CD4-positive, alpha-beta T cell treated with Interleukin-10 for 1 hour (primary cell): ENCODE data around the gene FIP1L1.
"Not testable (repeated sequence)": the region's sequence is repeated elsewhere in the genome, so short reads cannot be mapped to it uniquely, and the experiment has no call there.

Source experiments
- DNase-seq: peaks from one replicate; pipeline ENCODE4 v3.0.0-alpha.2; 2020

Gene FIP1L1, protein sequence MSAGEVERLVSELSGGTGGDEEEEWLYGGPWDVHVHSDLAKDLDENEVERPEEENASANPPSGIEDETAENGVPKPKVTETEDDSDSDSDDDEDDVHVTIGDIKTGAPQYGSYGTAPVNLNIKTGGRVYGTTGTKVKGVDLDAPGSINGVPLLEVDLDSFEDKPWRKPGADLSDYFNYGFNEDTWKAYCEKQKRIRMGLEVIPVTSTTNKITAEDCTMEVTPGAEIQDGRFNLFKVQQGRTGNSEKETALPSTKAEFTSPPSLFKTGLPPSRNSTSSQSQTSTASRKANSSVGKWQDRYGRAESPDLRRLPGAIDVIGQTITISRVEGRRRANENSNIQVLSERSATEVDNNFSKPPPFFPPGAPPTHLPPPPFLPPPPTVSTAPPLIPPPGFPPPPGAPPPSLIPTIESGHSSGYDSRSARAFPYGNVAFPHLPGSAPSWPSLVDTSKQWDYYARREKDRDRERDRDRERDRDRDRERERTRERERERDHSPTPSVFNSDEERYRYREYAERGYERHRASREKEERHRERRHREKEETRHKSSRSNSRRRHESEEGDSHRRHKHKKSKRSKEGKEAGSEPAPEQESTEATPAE

GRCh38 chr4:53377319-53378170 lies at the start of gene FIP1L1:
TSS of gene FIP1L1 (plus strand) at chr4:53377641. CDS start at chr4:53377839, 198 bp downstream.
- DNase-seq, result peak; percentile 96

DNA sequence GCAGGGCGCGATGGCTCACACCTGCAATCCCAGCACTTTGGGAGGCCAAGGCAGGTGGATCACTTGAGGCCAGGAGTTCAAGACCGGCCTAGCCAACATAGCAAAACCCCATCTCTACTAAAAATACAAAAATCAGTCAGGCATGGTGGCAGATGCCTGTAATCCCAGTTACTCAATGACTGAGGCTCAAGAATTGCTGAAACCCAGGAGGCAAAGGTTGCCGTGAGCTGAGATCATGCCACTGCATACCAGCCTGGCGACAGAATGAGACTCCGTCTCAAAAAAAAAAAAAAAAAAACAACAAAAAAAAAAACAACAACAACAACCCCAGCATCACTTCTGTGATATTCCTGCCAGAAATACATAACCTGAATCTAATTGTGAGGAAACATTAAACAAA lies 42.5 kb upstream of the FIP1L1 start:
- not testable (repeated sequence) for DNase-seq

- not testable (repeated sequence) for DNase-seq
Observed at GRCh38 chr4:53340145-53340544, 37.3 kb upstream of the FIP1L1 start.

DNA sequence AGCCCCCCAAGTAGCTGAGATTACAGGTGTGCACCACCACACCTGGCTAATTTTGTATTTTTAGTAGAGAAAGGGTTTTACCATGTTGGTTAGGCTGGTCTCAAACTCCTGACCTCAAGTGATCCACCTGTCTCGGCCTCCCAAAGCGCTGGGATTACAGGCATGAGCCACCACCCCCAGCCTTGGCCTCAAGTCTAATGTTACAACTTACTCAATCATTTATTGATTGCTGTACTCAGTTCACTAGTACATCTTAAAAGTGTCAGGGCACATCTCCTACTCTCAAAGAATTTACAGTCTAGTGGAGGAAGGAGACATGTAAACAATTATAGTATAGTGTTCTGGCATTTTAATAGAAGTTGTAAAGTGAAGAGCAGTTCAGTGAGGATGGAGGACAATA lies 31.0 kb upstream of the FIP1L1 start:
- not testable (repeated sequence) for DNase-seq

DNA sequence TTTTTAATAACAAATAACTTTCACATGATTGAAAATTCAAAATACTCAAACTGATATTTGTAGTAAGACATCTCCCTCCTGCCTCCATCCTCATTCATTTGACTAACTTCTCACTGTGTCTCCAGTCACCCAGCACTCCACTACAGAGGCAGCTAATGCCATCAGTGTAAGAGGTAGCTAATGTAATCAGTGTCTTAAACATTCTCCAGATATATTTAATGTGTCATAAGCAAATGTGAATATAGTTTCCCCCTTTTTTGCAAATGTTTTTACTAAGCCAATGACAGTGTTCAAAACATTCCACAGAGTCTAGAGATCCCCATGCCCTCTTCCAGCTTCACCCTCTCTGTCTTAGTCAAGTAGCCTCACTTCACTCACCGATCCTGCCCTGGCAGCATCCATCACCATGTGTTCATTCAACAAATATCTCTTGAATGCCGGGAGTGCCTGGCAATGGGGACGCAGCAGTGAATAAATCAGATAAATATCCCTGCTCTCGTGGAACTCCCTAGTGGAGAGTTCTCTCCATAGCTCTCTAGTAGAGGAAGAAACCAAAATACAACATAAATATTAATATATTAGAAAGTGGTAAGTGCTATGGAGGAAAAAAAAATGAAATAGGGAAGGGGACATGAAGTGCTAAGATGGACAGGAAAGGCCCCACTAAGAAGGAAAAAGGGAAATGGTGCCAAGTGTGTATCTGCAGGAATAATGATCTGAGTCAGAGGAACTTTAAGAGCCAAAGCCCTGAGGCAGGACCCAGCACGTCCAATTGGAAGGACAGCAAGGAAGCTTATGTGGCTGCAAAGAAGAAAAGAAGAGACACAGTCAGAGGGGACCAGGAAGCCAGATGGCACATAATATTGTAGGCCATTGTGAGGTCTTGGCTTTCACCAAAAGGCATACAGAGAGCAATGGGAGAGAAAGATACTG lies 30.3 kb upstream of the FIP1L1 start:
- no peak for DNase-seq

DNA sequence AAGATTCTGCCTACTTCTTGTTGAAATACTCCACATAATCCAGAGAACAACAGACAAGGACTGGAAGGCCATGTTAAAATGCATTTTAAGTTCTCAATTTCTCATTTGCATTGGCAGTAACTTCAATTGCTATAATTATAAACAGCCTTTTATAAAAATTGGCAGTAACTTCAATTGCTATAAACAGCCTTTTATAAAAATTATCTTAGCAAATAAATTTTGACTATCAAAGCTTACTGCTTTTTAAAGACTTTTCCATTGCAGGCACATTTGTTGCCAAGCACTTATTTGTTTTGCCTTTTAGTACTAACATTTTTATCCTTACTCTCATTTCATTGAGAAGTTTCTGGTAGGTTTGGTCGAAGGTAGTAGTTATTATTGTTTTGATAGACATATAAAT lies 29.4 kb upstream of the FIP1L1 start:
- no peak for DNase-seq

- DNase-seq, result no peak
Observed at GRCh38 chr4:53349091-53349491, 28.4 kb upstream of the FIP1L1 start.

- no peak for DNase-seq
Observed at GRCh38 chr4:53354012-53354722, 23.3 kb upstream of the FIP1L1 start.

GRCh38 chr4:53355930-53356521 lies 21.4 kb upstream of the FIP1L1 start:
- no peak for DNase-seq

DNA sequence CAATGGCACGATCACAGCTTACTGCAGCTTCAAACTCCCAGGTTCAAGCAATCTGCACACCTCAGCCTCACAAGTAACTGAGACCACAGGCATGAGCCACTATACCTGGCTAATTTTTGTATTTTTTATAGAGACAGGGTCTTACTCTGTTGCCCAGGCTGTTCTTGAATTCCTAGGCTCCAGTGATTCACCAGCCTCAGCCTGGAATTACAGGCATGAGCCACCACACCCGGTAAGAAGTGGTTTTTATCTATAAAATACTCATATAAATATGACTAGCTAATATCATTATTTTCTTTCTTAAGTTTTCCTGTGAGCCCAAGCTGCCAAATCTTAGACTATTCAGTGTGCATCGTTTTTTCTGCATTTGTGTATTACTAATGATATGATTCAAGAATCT lies 16.0 kb upstream of the FIP1L1 start:
- DNase-seq, result no peak

DNA sequence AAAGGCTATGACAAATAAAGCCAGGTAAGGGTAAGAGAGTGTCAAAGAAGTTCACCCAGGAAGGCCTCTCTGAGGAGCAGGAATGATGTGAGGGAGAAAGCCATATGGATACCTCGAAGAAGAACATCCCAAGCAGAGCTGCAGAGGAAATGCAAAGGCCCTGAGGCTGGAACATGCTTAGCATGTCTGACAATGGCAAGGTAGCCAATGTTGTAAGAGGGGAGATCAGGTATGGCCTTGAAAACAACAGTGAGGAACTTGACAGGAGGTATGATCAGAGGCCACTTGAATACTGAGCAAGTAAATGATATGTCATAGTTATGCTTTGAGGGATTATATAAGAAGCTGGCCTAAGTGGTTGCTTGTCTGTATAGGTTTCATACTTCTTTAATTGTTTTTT lies 15.3 kb upstream of the FIP1L1 start:
- DNase-seq, result no peak

GRCh38 chr4:53364624-53365023 lies 12.8 kb upstream of the FIP1L1 start:
- no peak for DNase-seq

DNA sequence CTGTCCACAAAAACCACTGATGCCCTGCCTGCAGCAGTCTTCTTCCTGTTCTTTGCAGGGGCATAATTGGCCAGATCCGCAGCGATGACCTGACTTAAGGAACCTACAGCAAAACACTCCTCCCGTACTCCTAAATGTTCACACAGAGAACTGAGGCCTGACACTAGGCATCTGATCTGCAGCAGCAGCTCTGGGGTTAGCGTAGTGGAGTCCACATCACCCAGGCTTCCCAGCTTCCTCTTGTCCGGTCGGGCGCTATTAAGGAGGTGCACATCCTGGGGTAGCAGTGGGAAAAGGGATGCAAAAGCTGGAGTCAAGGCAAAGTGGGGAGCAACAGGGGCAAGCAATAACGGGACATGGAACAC lies 12.3 kb upstream of the FIP1L1 start:
- DNase-seq, result no peak

DNA sequence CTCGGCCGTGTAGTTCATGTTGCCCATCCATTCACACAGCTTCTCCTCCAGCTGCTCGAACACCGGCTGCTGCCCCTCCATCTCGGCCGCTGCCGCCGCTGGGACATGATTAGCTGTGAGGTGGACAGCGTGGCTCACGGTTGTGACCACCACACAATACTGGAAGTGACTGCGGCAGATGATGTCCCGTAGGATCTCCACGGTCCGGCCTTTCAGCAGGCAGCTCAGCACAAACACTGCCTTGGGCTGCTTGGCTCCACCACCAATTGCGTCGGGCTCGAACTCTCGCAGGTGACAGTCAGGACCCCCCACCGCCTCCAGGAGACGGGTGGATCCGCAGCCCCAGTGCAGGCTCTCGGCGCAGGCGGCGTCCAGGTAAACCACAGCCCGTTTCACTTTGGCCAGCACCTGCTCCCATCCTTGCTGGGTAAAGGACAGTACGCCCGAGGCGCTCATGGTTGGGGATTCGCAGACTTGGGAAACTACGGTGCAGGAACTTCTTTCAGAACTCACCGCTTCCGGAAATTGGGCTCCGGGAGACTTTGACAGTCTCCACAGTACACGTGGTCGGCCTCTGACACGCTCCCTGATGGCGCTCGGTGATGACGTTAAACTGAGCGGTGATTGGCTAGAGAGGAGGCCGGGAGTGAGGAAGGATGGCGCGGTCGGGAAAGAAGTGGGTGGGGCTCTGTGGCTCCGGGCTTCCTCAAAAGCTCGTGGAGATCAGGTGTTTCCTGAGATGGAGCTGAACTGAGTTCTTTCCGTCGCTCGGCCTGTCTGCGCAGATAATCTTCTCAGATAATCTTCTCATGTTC lies 11.7 kb upstream of the FIP1L1 start, which contains the start of gene SCFD2:
TSS of gene SCFD2 (minus strand) at position 576 of the 815 bp plus-strand sequence.
- peak; percentile 96 for DNase-seq

DNA sequence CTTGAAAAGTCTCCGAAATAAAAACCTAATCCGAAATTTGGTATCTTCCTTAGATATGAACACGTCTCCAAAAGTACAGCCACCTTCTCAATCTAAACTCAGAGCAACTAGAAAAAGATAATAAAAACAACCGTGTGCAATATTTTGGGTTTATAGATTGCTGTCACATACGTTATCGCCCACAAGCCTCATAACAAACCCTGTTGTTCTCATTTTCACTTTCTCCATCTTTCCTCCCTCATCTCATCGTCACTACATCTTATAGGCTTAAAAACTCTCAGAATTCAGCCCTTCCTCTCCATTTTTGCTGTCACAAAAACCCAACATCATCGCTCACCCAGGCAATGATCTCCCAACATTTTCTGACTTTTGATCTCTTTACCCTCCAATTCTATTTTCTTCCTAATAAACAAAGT lies 11.1 kb upstream of the FIP1L1 start:
- no peak for DNase-seq

DNA sequence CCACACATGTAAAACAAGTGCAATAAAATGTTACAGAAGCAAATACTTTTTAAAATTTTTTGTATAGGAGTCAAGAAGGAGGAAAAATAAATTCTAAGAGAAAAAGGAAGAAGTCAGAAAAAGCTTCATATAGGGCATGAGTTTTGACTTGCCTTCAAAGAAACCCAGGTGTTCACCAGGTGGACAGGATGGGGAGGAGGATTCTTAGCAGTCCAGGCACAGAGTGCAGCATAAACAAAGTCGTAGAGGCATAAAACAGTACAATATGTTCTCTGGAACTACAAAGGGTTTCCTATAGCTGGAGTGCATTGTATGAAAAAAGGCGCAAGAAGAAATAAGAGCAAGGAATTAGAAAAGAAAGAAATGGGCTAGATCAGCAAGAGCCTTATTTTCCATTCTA lies 9.7 kb upstream of the FIP1L1 start:
- DNase-seq, result no peak

DNA sequence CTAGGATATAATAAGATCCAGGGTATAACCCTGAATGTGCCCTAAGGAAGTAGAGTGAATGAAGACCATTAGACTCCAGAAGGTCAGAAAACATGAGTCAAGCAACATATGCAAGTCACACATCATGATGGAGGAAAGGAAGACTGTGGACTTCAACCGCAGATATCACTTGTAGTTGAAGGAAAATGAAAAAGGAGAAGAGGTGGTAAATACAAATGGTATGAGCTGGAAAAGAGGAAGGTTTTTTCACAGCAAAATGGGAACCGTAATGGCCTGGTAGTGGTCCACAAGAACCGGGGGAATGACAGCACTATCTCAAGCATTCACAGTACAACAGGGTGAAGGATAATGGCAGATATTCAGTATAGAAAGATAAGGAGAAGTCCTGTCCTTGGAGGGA lies 6.4 kb upstream of the FIP1L1 start:
- no peak for DNase-seq

- DNase-seq, result no peak
Observed at GRCh38 chr4:53371843-53372521, 5.5 kb upstream of the FIP1L1 start.

GRCh38 chr4:53374777-53375258 lies 2.6 kb upstream of the FIP1L1 start:
- no peak for DNase-seq

- no peak for DNase-seq
Observed at GRCh38 chr4:53376900-53377299, 541 bp upstream of the FIP1L1 start.
